Immature natural killer cell (primary cell): ENCODE measurements around the gene LRP1. TPM values are rescaled to one million over a fixed set of nuclear protein-coding genes. Genes with fewer than 3 reads are reported as not detected.

ENCODE experiments used
- DNase-seq, 3 donors: peaks; one replicate each; pipeline ENCODE4 v3.0.0; 2022; ENCODE audit warnings: mixed read lengths in 1 of 3
- H3K27ac Mint-ChIP-seq, 6 donors: one replicate each; pipeline ENCODE4 v1.8.0; 2020; ENCODE audit warnings: mixed read lengths in 6 of 6, mild to moderate bottlenecking in 5 of 6, inconsistent platforms in 4 of 6, moderate library complexity in 3 of 6
- H3K27me3 Mint-ChIP-seq, 3 donors: one replicate each; pipeline ENCODE4 v1.8.0; 2020 to 2021; ENCODE audit warnings: low read depth in 3 of 3, mild to moderate bottlenecking in 3 of 3, mixed read lengths in 3 of 3, moderate library complexity in 3 of 3, inconsistent platforms in 1 of 3
- H3K36me3 Mint-ChIP-seq, 3 donors: one replicate each; pipeline ENCODE4 v1.8.0; 2020; ENCODE audit warnings: mixed read lengths in 3 of 3, inconsistent platforms in 2 of 3, mild to moderate bottlenecking in 2 of 3
- H3K4me1 Mint-ChIP-seq, 2 donors: one replicate each; pipeline ENCODE4 v1.8.0; 2020; ENCODE audit warnings: inconsistent platforms in 2 of 2, mild to moderate bottlenecking in 2 of 2, mixed read lengths in 2 of 2, moderate library complexity in 1 of 2
- H3K4me3 Mint-ChIP-seq, 5 donors: one replicate each; pipeline ENCODE4 v1.8.0; 2020; ENCODE audit warnings: mild to moderate bottlenecking in 5 of 5, mixed read lengths in 5 of 5, inconsistent platforms in 3 of 5, moderate library complexity in 3 of 5
- H3K9me3 Mint-ChIP-seq, 6 donors: one replicate each; pipeline ENCODE4 v1.8.0; 2020; ENCODE audit warnings: mild to moderate bottlenecking in 6 of 6, mixed read lengths in 6 of 6, inconsistent platforms in 4 of 6, moderate library complexity in 3 of 6
- polyA plus RNA-seq, 3 donors: library from polyadenylated mRNA; unstranded; fragments of 300-500 nt; fragmentation: Illumina TruSeq; gene quantifications; one replicate each; pipeline ENCODE4 v1.2.3, GENCODE V29; 2021

LRP1 gene
- polyA plus RNA-seq, 3 donors from 2014 or later: 0.08 to 0.22 TPM; not detected in 1

GRCh38 chr12:57261428-57261865 lies 133.2 kb downstream of the LRP1 start:
- Mint-ChIP-seq H3K9me3 (no peaks in the 10 kb centered on the region), H3K27me3 (peaks cover 0 to 5% (median 0%) of the 10 kb centered on the region in 3 donors), H3K27ac (peak overlapping the region in 1 of 6 donors; percentile 33), H3K4me3 (no peak overlapping the region), H3K36me3 (peaks cover 12 to 49% (median 20%) of the 10 kb centered on the region in 3 donors), H3K4me1 (peaks cover 2 to 11% of the 10 kb centered on the region in 2 donors)
- DNase-seq: no peak

- H3K9me3 Mint-ChIP-seq: no peaks in the 10 kb centered on the region
- H3K36me3 Mint-ChIP-seq: peaks cover 13 to 48% (median 20%) of the 10 kb centered on the region in 3 donors
- peaks cover 0 to 5% (median 0%) of the 10 kb centered on the region in 3 donors for H3K27me3 Mint-ChIP-seq
- H3K27ac Mint-ChIP-seq: no peak overlapping the region
- DNase-seq: no peak
- H3K4me1 Mint-ChIP-seq: peaks cover 2 to 11% of the 10 kb centered on the region in 2 donors
- H3K4me3 Mint-ChIP-seq: no peak overlapping the region
Measured at GRCh38 chr12:57262126-57262822, 134.0 kb downstream of the LRP1 start.

Other genes starting within 250 kb of the LRP1 start
- gene SDR9C7, start 194.1 kb upstream of the LRP1 start, polyA plus RNA-seq: not detected
- 1 to 10 TPM in 1 of 3 donors, under 1 TPM in 2; 0.14 to 1.9 (median 0.18) TPM for gene RDH16, start 170.9 kb upstream of the LRP1 start, polyA plus RNA-seq
- 1 to 10 TPM in 2 of 3 donors, not detected in 1; 1.1 to 2.6 TPM for gene ZBTB39, start 121.9 kb upstream of the LRP1 start, polyA plus RNA-seq
- gene TAC3, start 112.0 kb upstream of the LRP1 start, polyA plus RNA-seq: not detected
- gene MYO1A, start 78.4 kb upstream of the LRP1 start, polyA plus RNA-seq: not detected
- gene NEMP1, start 49.7 kb upstream of the LRP1 start, polyA plus RNA-seq: 1 to 10 TPM; 1.6 to 4.1 (median 2.6) TPM
- gene NAB2, start 39.4 kb upstream of the LRP1 start, polyA plus RNA-seq: 1 to 10 TPM; 1.0 to 2.7 (median 1.3) TPM
- 10 to 100 TPM; 71.1 to 94.0 (median 89.1) TPM for gene STAT6, start 17.1 kb upstream of the LRP1 start, polyA plus RNA-seq
- gene LRP1-AS, start 19.1 kb downstream of the LRP1 start, polyA plus RNA-seq: not detected
- not detected for gene NXPH4, start 88.3 kb downstream of the LRP1 start, polyA plus RNA-seq
- 10 to 100 TPM; 43.1 to 50.8 (median 49.3) TPM for gene SHMT2, start 101.2 kb downstream of the LRP1 start, polyA plus RNA-seq
- gene STAC3, start 122.7 kb downstream of the LRP1 start, polyA plus RNA-seq: not detected